ACC112 (cell line): ENCODE measurements around the gene ZNFX1.
"Not testable (repeated sequence)": the region's sequence is repeated elsewhere in the genome, so short reads cannot be mapped to it uniquely, and the experiment has no call there.

Source experiments
- H2AFZ ChIP-seq: fragments of 200-600 bp; sonication (generic); one replicate; pipeline ENCODE4 v1.6.0; 2017; ENCODE audit warnings: antibody characterized with exemption, low read length; ENCODE audit not compliant: unreplicated experiment
- H3K27ac ChIP-seq: fragments of 200-600 bp; sonication (generic); 2 replicates; pipeline ENCODE4 v1.5.1; 2014; ENCODE audit warnings: low read depth, mild to moderate bottlenecking, antibody characterized with exemption, low read length, moderate library complexity
- H3K27me3 ChIP-seq: fragments of 200-600 bp; sonication (generic); 2 replicates; pipeline ENCODE4 v1.6.1; 2014; ENCODE audit warnings: mild to moderate bottlenecking, antibody characterized with exemption, low read length, moderate library complexity, mixed read lengths; ENCODE audit not compliant: insufficient read depth
- H3K36me3 ChIP-seq: fragments of 200-600 bp; sonication (generic); 2 replicates; pipeline ENCODE4 v1.6.1; 2016; ENCODE audit warnings: mild to moderate bottlenecking, antibody characterized with exemption, low read length, moderate library complexity, mixed read lengths; ENCODE audit not compliant: insufficient read depth
- H3K4me1 ChIP-seq: fragments of 200-600 bp; sonication (generic); one replicate; pipeline ENCODE4 v1.6.1; 2016; ENCODE audit warnings: low read length, mixed read lengths; ENCODE audit not compliant: insufficient read depth, unreplicated experiment, control insufficient read depth
- H3K4me3 ChIP-seq: fragments of 200-600 bp; sonication (generic); 2 replicates; pipeline ENCODE4 v1.5.1; 2014; ENCODE audit warnings: mild to moderate bottlenecking, low read depth, low read length
- H3K79me2 ChIP-seq: fragments of 200-600 bp; sonication (generic); one replicate; pipeline ENCODE4 v1.6.0; 2016; ENCODE audit warnings: low read length; ENCODE audit not compliant: control insufficient read depth, unreplicated experiment, insufficient read depth

Gene ZNFX1

DNA sequence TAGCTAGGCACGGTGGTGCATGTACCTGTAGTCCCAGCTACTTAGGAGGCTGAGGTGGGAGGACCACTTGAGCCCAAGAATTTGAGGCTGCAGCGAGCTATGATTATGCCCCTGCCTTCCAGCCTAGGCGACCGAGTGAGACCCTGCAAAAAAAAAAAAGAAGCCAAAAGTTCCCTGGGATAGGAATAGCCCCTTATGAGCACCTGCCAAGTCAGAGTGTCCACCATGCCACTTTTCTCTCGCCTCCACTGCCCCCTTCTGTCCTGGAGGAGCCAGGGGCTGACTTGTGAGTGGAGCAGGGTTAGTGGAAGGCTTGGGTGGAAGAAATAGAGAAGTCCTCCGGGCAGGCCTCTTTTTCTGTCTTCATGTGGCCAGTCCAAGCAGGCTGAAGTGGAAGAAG is 70.8 kb downstream of the ZNFX1 start:
- no peak overlapping the region for H3K27ac ChIP-seq
- H3K4me3 ChIP-seq = no peak overlapping the region
- no peaks in the 10 kb centered on the region for H3K79me2 ChIP-seq
- H3K36me3 ChIP-seq = no peaks in the 10 kb centered on the region
- H2AFZ ChIP-seq = no peak overlapping the region
- no peaks in the 10 kb centered on the region for H3K4me1 ChIP-seq
- no peaks in the 10 kb centered on the region for H3K27me3 ChIP-seq

DNA sequence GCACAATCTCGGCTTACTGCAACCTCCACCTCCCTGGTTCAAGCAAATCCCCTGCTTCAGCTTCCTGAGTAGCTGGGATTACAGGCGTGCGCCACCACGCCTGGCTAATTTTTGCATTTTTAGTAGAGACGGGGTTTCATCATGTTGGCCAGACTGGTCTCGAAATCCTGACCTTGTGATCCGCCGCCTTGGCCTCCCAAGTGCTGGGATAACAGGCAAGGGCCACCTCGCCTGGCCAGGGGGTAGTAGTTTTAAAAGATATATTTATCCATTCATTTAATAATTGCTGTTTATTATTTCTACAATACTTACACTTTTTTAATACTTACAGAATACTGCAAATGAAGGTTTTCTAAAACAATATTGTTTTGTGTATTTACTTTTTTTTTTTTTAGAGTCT is 74.1 kb downstream of the ZNFX1 start:
- Histone ChIP-seq H3K36me3 (no peaks in the 10 kb centered on the region), H3K79me2 (no peaks in the 10 kb centered on the region), H3K27ac (no peak overlapping the region), H2AFZ (no peak overlapping the region), H3K4me1 (no peaks in the 10 kb centered on the region), H3K4me3 (no peak overlapping the region), H3K27me3 (no peaks in the 10 kb centered on the region)

DNA sequence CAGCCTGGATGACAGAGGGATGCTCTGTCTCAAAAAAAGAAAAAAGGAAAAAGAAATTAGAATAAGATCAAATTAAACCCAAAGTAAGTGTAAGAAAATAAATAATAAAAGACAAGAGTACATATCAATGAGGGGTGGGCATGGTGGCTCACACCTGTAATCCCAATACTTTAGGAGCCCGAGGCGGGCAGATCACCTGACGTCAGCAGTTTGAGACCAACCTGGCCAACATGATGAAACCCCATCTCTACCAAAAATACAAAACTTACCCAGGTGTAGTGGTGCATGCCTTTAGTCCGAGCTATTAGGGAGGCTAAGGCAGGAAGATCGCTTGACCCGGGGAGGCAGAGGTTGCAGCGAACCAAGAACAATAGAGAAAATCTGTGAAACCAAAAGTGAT is 74.8 kb downstream of the ZNFX1 start:
- H3K36me3 ChIP-seq = no peaks in the 10 kb centered on the region
- no peaks in the 10 kb centered on the region for H3K4me1 ChIP-seq
- no peak overlapping the region for H2AFZ ChIP-seq
- no peaks in the 10 kb centered on the region for H3K27me3 ChIP-seq
- H3K79me2 ChIP-seq = no peaks in the 10 kb centered on the region
- H3K27ac ChIP-seq = no peak overlapping the region
- H3K4me3 ChIP-seq = no peak overlapping the region

DNA sequence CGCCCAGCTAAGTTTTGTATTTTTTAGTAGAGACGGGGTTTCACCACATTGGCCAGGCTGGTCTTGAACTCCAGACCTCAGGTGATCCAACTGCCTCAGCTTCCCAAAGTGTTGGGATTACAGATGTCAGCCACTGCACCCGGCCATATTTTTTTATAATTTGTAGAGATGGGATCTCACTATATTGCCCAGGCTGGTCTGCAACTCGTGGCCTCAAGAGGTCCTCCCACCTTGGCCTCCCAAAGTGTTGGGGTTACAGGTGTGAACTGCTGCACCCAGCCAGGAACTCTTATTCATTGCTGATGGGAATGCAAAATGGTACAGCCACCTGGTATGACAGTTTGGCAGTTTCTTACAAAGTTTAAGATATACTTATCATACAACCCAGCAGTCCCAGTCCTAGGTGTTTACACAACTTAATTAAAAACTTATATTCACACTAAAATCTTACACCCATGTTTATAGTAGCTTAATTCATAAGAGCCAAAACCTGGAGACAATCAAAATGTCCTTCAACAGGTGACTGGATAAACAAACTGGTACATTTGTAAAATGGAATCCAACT is 78.0 kb downstream of the ZNFX1 start:
- Histone ChIP-seq H2AFZ (no peak overlapping the region), H3K27me3 (no peaks in the 10 kb centered on the region), H3K4me3 (no peak overlapping the region), H3K27ac (no peak overlapping the region), H3K4me1 (no peaks in the 10 kb centered on the region), H3K36me3 (no peaks in the 10 kb centered on the region), H3K79me2 (no peaks in the 10 kb centered on the region)

DNA sequence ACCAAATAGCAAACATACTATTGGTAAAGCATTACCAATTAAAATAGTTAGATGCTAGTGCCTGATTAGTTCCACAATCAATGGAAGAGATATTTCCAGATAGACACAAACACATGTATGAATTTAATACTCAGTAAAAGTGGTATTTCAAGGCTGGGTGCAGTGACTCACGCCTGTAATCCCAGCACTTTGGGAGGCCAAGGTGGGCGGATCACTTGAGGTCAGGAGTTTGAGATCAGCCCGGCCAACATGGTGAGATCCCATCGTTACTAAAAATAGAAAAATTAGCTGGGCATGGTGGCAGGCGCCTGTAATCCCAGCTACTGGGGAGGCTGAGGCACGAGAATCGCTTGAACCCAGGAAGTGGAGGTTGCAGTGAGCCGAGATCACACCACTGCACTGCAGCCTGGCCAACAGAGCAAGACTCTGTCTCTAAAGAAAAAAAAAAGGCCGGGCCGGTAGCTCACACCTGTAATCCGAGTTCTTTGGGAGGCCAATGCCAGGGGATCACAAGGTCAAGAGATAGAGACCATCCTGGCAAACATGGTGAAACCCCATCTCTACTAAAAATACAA is 84.8 kb downstream of the ZNFX1 start:
- H3K79me2 ChIP-seq, H3K4me1 ChIP-seq, H3K27me3 ChIP-seq, H3K27ac ChIP-seq, H3K36me3 ChIP-seq, H3K4me3 ChIP-seq, H2AFZ ChIP-seq: not testable (repeated sequence)
